HG03558 (cell line): ENCODE measurements around the gene TRIM45.
"Not testable (repeated sequence)": the region's sequence is repeated elsewhere in the genome, so short reads cannot be mapped to it uniquely, and the experiment has no call there.

ENCODE experiments used
- ATAC-seq: cut with Tn5 transposase; IDR thresholded peaks from one replicate; pipeline ENCODE4 v1.9.1; 2021; ENCODE audit warnings: moderate number of reproducible peaks; ENCODE audit not compliant: unreplicated experiment; ENCODE audit errors: extremely low read depth

The TRIM45 gene, protein sequence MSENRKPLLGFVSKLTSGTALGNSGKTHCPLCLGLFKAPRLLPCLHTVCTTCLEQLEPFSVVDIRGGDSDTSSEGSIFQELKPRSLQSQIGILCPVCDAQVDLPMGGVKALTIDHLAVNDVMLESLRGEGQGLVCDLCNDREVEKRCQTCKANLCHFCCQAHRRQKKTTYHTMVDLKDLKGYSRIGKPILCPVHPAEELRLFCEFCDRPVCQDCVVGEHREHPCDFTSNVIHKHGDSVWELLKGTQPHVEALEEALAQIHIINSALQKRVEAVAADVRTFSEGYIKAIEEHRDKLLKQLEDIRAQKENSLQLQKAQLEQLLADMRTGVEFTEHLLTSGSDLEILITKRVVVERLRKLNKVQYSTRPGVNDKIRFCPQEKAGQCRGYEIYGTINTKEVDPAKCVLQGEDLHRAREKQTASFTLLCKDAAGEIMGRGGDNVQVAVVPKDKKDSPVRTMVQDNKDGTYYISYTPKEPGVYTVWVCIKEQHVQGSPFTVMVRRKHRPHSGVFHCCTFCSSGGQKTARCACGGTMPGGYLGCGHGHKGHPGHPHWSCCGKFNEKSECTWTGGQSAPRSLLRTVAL

GRCh38 chr1:117121589-117122329 is at the start of gene TRIM45:
TSS of gene TRIM45 (minus strand) at chr1:117121749. CDS start at chr1:117121201, 548 bp downstream.
- peak; percentile 80 for ATAC-seq

DNA sequence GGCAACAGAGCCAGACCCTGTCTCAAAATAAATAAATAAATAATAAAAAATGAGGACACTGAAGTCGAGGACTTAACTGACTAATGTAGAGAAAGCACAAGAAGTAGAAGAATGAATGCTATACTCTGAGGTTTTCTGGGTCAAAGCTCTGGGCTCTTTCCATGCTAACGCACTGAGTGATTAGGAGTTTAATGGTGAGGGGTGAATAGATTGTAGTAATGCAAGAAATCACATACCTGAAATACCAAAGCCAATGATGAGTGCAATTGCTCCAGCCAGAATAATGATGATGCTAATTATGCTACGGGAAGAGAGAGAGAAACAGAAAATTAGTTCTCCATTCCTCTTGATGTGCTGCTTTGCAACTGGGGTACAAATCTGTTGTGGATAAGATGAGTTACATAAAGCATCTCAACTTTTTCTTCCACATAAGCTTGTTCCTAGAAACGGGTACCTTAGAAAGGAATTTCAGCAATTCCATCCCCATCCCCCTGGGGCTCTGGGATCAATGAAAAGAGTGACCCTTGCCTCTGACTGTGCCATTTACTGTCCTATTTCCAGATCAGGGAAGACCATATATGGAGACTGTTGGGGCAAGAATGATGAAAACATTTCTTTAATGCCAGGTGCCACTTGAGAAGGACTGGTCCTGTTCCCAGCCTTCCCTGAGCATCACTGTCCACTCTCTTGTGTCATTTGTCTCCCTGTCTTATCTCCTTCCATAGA is 48.5 kb upstream of the TRIM45 start:
- ATAC-seq, result no peak

DNA sequence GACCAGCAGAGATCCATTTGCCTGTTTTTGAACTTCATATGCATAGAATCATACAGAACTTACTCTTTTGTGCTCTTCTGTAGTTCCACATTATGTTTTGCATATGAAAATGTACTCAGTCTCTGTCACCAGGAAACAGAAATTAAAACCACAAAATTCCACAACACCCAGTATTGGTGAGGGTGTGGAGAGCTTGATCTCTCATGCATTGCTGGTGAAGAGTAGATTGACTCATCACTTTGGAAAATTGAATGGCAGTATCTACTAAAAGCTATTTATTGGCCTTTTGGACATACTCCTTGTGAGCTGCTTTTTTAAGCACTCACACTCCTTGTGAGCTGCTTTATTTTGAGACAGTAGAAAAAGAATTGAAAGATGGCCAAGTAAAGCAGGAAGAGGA is 45.9 kb upstream of the TRIM45 start:
- ATAC-seq, result no peak

DNA sequence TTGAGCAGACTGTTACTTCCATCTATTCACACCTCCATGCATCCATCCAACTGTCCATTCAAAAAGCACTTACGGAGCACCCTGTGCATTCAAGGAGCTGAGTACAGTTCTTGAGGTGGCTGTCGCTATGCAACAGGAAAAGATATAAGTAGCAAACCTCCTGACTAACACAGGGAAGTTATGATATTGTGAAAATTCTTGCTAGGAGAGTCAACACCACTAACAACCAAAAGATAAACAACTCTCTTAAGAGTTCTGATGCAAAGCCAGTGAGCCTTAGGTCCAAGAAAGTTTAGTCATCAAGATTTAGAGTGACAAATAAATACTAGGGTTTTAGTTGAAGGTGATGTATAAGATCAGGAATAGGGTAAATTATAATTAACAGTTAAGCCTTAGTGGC is 44.5 kb upstream of the TRIM45 start:
- no peak for ATAC-seq

DNA sequence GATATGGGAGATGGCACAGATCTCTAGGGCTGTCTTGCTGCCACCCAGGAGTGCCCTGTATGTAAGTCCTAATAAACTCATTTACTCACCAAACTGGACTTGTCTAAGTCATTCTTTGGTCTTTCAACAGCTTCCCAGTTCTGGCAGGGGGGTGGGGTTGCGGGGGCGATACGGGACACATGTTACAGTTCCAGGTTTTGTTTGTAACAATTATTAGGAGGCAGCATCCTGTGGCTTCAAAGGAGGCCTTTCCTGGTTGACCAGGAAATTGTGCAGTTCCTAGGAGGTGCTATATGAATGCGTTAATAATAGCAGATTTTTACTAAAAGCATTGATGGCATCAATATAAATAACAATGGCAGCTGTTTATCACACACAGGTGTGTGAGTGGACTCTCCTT is 42.7 kb upstream of the TRIM45 start:
- no peak for ATAC-seq

DNA sequence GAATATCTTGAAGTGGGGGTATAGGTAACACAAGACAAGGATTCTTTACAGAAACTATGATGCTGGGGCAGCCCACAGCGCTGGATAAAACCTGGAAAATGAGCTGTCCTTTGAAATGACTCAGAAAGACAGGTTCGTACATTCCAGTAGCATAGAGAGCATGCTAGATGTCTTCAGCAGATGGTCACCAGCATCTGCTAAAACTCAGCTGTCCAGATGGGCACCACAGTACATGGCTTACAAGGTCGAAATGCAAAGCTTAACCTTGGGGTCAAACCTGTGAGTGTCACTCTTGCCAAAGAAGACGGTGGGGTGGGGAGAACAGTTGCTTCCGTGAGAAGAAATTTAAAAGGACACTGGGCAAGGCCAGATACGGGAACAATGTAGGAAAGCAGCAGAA is 41.3 kb upstream of the TRIM45 start:
- ATAC-seq, result no peak

DNA sequence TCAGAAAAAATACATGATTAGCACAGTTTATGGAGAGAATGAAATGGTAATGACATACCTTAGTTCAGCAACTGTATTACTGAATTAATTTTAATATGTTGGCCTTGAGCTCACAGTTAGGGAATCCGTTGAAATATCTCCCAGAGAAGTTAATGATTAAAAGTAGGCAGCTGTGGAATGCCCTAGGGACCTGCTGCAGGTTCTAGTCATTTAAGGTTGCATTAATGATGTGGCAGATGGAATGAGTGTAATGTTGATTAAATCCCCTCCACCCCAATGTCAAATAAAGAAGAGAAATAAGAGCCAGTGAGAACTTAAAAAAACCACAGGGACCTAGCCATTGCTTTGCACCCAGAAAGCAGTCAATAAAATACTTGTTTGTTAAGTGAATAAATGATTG is 40.3 kb upstream of the TRIM45 start:
- ATAC-seq, result no peak

GRCh38 chr1:117151305-117151704 is 29.8 kb upstream of the TRIM45 start:
- not testable (repeated sequence) for ATAC-seq

- no peak for ATAC-seq
These were observed 28.8 kb upstream of the TRIM45 start for GRCh38 chr1:117150316-117150715.

DNA sequence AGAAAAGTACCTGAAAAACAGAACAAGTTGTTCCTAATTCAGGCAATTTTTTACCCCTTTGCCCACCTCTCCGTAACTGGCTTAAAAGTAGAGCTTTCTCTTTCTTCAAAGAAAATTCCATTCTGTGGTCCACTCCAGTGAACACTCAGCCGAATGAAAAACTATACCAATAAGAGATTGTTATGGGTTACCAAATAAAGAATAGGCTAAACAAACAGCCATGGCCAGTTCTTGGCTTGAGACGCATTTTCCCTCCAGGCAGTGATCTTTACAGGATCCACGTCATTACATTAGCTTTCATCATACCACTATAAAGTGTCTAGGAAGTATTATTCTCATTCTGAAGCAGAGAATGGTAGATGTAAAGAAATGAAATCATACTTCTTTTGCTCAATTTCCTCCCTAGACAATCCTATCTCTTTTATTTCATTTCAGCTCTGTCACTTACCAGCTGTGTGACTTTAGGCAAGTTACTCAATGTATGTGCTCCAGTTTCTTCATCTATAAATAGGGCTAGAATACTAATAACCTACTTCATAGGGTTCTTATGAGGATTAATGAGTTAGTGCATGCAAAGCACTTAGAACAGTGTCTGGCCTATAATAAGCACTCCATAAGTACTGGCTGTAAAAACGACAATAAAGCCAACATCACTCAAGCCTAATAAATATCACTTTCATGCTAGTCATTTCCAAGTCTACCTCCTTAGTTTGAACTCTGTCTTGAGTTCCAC is 26.5 kb upstream of the TRIM45 start:
- no peak for ATAC-seq

GRCh38 chr1:117147341-117147831 is 25.8 kb upstream of the TRIM45 start:
- no peak for ATAC-seq

- no peak for ATAC-seq
These were observed 25.2 kb upstream of the TRIM45 start for GRCh38 chr1:117146575-117147340.

- no peak for ATAC-seq
These were observed 24.5 kb upstream of the TRIM45 start for GRCh38 chr1:117146072-117146471.

DNA sequence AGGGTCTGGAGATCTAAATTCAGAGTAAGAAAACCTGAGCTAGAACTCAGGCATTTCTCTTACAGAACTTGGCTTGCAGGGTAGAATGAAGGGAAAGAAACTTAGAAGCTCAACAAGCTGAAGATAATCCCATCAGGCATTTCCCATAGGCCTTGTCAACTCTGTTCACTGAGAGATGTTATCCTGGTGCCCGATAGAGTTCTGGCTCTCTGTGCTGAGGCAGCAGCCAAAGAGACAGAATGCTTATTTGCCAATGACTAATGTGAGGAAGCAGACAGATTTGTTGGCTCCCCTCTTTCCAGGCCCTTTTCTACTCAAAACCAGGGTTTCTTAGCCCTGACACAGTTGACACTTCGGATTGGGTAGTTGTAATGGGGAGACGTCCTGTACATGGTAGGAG is 22.3 kb upstream of the TRIM45 start:
- ATAC-seq, result no peak

GRCh38 chr1:117143172-117143571 is 21.6 kb upstream of the TRIM45 start:
- no peak for ATAC-seq

DNA sequence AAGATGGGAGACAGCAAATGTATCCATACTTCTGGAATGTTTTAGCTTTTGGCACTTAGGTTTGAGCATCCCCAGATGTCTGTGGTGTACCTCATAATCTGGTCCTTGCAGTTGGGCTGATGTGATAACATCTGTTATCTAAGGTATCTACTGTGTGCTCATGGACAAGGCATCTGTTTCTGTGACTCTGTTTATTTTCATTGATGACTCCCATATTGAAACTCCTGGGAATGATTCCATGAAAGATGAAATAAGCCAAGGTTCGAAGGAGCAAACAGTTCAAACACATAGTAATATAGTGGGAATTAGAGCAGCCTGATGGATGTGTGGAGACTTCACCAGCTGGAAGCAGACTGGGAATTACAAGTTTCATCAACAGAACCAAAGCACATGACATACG is 20.7 kb upstream of the TRIM45 start:
- no peak for ATAC-seq

GRCh38 chr1:117138561-117138960 is 17.0 kb upstream of the TRIM45 start:
- no peak for ATAC-seq

- no peak for ATAC-seq
These were observed 16.6 kb upstream of the TRIM45 start for GRCh38 chr1:117138106-117138505.

GRCh38 chr1:117137281-117137855 is 15.8 kb upstream of the TRIM45 start:
- no peak for ATAC-seq
